ENCODE data around the gene TOMM20.
A peak's percentile ranks its signal among the peaks of the same experiment; 100 is the strongest.
"Not testable (repeated sequence)": the region's sequence is repeated elsewhere in the genome, so short reads cannot be mapped to it uniquely, and the experiment has no call there.

The TOMM20 gene

GRCh38 chr1:235077571-235078479 is 50.8 kb downstream of the TOMM20 start:
- DNase-seq: no peak

- no peak for DNase-seq
These were observed 51.5 kb downstream of the TOMM20 start for GRCh38 chr1:235077163-235077540.

- DNase-seq: no peak
These were observed 52.0 kb downstream of the TOMM20 start for GRCh38 chr1:235076504-235077162.

GRCh38 chr1:235075777-235076308 is 52.8 kb downstream of the TOMM20 start:
- no peak for DNase-seq

GRCh38 chr1:235075048-235075776 is 53.4 kb downstream of the TOMM20 start:
- DNase-seq: peak; percentile 36

- DNase-seq: peak; percentile 36
These were observed 54.1 kb downstream of the TOMM20 start for GRCh38 chr1:235074523-235075047.

- no peak for DNase-seq
These were observed 54.6 kb downstream of the TOMM20 start for GRCh38 chr1:235073968-235074522.

- no peak for DNase-seq
These were observed 55.2 kb downstream of the TOMM20 start for GRCh38 chr1:235073331-235073967.

- DNase-seq: not testable (repeated sequence)
These were observed 56.1 kb downstream of the TOMM20 start for GRCh38 chr1:235072577-235072976.

GRCh38 chr1:235072096-235072495 is 56.5 kb downstream of the TOMM20 start:
- DNase-seq: no peak

GRCh38 chr1:235070819-235071218 is 57.8 kb downstream of the TOMM20 start:
- DNase-seq: no peak

- no peak for DNase-seq
These were observed 58.8 kb downstream of the TOMM20 start for GRCh38 chr1:235069577-235070563.

- no peak for DNase-seq
These were observed 59.5 kb downstream of the TOMM20 start for GRCh38 chr1:235069176-235069575.

- DNase-seq: no peak
These were observed 60.2 kb downstream of the TOMM20 start for GRCh38 chr1:235068158-235069121.

- DNase-seq: no peak
These were observed 61.1 kb downstream of the TOMM20 start for GRCh38 chr1:235067396-235068157.

GRCh38 chr1:235063068-235063765 is 65.4 kb downstream of the TOMM20 start:
- DNase-seq: no peak

- DNase-seq: no peak
These were observed 67.8 kb downstream of the TOMM20 start for GRCh38 chr1:235060607-235061470.

Data from activated CD4-positive, alpha-beta T cell treated with anti-CD3 and anti-CD28 coated beads for 1 hour (primary cell).